ENCODE data around the gene PHKA2.

Gene PHKA2

DNA sequence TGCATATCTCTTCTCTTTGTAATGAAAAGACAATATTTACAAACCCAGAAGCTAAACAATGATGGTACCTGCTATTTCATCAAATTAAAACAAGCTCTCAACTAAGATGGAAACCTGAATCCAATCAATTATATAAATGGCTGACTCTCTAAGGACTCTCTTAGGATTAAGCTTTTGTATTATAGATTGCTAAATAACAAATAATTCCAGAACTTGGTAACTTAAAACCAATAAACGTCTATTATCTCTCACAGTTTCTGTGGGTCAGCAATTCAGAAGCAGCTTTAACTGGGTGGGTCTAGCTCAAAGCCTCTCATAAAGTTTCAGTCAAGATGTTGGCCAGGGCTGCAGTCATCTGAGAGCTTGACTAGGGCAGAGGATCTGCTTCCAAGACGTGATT is 12.4 kb downstream of the PHKA2 start:
- DNase-seq, result no peak

DNA sequence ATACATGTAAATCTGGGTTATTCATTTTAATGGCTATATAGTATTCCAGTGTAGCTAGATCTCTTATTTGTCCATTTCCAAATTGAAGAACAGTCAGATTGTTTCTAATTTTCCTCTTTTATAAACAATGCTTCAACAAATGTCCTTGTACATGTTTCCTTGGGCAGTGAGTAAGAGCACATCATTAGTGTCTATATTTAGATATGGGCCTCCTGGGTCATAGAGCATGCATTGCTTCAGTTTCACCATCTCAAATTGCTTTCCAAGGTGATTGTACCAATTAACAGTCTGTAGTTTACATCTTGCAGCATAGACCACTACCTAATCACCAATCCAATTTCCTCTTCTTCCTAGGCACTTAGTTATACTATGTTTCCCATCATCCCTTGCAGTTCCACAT is 13.4 kb downstream of the PHKA2 start:
- DNase-seq, result no peak

DNA sequence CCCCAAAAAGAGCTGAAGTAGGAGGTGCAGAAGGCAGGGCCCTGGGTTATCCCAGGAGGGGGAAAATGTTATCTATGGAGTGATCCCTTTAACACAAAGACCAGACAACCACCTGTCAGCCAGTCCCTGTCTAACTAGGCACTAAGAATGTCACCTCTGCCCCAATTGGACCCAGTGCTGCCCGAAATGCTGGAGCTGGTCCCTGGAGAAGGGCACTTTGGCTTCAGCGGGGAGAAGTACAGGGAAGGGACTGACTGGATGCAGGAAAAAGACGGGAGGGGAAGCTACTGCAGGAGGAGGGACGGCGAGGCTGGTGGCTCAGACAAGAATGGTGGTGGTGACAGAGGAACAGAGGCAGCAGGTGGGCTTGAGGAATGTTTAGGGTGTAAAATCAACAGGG is 17.3 kb downstream of the PHKA2 start:
- no peak for DNase-seq

DNA sequence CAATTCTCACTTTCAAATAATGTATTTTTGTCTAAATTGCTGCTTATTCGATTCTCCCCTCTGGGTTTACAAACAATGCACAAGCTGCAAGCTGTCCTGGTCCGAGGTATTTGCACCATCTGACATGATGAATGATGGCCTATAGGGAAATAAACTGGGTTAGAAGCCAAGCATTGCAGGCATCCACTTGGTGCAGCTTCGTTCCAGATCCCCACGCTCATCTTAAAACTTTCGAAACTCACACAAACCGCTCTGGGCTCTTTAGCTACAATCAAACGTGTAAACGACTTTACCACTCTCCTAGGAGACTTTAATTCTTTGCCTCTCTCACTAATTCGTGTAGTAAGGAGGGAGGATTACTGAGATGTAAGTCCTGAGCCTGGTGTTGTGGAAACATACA is 19.0 kb downstream of the PHKA2 start:
- DNase-seq, result no peak

DNA sequence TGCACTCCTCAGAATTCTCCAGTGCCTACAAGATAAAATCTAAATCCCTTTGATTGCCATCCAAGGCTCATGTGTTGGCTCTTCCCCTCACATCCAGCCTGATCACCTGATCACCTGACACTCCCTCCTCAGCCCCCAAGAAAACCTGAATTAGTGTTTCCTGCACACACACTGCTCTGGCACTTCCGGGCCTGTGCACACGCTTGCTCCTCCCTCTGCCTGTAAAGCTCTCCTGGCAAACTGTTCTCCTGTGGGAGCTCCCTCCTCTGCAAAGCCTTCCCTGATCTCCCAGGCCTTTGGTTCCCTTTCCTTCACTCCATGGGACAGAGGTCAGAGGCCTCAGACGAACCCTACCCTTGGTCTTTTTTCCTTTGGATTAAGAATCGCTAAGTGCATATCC is 19.9 kb downstream of the PHKA2 start:
- no peak for DNase-seq

DNA sequence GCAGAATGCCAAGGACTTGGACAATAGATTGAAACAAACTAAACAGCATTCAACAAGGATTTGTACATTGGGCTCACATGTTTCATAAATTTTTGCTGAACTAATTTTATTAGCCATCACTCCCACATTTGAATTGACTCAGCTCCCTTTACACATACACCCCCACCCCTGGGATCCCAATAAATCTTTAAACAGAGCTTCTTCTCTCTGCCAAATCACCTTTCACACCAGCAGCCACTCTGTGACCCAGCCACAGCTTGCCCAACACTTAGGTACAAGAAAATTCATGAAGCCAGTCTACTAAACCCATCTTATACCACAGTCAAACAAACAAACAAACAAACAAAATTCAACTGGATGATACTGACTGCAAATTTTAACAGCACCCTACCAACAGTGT is 21.6 kb downstream of the PHKA2 start:
- DNase-seq, result no peak

DNA sequence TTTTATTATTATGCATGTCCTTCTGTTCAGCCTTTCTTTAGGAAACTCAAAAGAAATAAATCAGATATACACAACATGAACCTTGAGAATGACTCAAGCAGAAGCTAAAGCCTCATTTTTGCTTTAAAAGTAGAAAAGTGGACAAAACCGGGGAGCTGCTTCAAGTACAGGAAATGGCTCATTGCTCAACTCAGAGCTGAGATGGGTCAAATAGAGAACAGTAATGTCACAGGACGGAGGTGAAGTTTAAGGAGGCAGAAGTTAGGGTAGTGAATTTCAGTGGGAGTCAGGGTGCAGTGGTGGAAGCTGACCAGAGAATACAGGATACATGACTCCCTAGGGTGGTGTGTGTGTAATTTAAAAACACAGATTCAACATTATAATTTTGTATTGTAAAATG is 22.2 kb downstream of the PHKA2 start:
- no peak for DNase-seq

DNA sequence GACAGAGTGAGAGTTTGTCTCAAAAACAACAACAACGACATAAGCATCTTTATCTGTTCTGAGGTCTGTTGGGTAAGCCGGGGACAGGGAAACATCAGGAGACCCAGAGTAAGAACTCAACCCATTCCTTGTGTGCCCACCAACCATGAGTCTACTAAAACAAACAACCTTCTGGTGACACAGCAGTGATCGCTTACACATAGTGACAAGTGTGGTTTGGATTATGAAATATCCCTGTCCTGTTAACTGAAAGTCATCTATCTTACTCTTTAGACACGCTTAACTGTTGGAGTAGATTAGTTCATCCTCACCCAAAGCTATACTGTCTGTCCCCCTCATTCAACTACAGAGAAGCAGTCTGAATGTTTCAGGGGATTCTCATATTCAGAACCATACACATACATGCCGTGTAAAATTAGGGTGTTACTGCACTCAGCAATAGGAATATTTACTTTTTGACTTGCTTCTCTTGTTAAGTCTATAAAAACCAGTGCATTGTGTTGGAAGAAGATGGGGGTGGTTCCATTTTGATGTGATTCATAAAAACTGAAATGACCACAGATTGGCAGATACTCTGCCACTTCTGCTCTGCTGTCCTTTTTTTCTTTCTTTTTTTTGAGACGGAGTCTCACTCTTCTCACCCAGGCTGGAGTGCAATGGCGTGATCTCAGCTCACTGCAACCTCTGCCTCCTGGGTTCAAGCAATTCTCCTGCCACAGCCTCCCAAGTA is 27.4 kb downstream of the PHKA2 start:
- DNase-seq, result no peak

DNA sequence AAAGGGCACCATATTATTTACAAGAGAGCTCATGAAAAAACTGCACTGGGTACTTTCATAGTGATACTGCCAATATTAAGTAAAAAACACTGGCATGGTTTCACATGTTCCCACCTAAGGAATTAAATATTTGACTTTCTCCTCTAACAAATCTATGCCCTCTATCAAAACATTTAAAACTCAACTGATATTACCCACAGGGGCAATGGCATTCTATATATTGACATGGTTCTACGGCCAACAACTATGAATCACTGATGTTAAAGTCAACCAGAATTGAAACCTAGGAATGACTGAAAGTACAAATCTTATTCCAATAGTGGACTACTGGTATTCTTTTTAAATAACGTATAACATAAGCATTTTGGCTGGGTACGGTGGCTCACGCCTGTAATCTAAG is 28.2 kb downstream of the PHKA2 start:
- no peak for DNase-seq

DNA sequence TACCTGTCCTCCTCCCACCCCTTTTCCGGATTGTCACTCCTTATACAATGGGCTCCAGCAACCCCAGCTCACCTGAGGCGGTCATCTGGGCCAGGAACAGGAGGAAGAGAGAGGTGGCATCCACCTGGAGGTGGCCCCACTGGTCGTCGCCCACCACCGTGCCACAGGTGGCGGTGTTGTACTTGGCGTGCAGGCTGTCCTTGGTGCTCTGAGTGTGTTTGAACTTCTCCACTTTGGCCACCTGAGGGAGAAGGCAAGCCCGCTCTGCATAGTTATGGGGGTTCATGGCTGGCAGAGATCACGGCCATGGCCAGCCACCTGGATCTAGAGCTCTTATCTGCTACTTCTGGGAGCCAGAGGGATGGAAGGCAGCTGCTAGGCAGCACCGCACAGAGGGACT is 32.9 kb downstream of the PHKA2 start:
- DNase-seq, result no peak

DNA sequence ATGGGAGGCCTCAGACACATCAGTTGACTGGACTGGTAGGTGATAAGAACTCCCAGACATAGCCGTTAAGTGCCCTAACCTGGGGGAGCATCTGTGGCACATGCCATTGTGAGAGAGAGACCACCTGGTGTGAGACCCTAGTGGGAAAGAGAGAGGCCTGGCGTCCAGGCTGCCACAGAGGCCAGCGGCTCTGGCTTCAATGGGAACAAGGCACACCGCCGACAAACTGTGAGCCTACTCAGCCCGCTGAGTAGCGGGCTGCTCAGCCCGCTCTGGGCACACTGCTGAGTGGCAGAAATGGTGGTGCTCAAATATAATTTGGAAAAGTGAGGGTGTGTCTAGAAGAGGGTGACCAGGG is 34.0 kb downstream of the PHKA2 start:
- no peak for DNase-seq

DNA sequence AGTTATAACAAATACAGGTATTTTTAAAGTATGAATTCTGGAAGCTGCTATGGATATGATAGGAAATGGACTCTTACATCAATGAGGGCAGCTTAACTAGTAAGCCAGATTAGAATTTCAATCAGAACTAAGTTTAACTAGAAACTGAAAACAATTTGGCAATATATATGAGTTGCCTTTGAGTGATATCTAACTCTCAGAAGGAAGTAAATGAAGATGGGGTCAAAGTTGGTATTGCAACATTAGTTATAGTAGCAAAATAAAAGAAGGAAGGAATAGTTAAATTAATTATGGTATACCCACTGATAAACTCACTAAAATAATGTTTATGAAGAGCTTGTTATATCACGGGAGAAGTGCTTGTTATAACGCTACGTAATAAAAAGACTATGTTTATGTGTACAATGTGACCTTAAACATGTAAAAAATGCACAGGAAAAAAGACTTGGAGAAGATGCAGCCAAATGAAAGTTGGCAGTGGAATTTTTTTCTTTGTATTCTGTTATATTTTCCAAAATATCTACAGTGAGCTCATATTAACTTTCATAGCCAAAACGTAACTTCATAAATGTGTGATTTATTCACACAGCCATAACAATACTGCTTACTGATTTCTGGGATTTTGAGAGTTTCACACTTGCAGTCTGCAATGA is 34.5 kb downstream of the PHKA2 start:
- DNase-seq, result no peak

DNA sequence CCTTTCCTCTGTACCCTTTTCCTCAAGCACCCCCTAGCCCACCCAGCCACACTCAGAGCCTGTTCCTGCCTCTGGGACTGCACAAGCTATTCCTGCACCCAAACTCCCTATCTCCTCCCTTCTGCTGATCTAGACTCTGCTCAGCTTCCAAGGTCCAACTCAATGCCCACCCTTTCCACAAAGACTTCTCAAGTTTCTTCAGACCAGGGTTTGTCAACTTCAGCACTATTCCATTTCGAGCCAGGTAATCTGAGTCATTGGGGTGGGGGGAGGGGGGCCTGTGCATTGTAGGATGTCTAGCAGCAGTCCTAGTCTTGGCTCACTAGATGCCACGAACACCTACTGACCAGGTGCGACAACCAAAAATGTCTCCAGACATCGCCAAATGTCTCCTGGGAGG is 37.3 kb downstream of the PHKA2 start:
- DNase-seq, result no peak

DNA sequence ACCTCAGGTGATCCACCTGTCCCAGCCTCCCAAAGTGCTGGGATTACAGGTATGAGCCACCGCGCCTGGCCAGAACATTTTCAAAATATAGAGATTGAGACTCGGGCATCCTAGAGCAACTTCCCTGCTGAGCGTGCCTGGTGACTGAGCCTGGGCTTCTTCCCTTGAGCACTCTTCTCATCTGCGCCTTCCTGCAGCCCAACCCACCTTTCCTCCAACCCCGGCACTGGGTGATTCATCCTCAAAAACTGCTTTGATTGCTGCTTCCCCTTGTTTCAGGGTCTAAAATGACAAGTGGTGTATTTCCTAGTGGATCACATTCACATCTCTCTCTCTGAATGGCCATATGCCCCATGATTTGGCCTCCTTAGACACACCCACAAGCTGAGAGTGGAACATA is 37.8 kb downstream of the PHKA2 start:
- no peak for DNase-seq

DNA sequence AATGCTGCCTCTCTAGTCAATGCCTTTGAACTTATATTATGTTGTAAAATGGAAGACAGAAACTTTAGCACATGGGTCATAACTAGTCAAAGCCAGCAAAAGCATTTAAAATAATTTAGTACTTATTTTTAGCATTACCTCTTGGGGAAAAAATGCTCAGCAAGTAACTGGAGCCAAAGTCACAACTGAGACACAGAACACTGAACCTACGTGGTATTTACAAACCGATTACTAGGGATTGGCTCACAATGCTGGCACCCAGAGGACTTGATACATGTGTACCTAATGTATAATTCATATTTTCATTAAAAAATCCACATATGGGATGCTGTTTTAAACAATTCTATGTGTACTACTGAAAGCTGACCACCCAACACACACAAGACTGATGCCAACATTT is 38.4 kb downstream of the PHKA2 start:
- no peak for DNase-seq

DNA sequence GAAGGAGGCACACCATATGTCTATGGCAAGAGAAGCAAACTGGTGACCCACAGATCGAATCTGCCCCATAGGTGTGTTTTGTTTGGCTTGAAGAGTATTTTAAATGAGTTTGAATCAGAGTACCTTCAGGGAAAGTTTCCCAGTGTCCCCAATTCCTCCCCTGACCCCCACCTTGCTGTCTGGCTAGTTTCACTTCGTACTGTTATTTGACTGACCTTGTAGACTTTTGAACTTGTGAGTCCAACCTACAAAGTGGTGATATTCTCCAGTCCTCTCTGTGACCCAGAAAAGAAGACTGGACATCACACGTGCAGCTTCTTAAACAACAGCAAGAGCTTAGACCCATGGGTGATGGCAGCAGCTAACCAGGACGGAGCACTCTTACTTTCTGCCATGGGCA is 39.4 kb downstream of the PHKA2 start:
- no peak for DNase-seq

DNA sequence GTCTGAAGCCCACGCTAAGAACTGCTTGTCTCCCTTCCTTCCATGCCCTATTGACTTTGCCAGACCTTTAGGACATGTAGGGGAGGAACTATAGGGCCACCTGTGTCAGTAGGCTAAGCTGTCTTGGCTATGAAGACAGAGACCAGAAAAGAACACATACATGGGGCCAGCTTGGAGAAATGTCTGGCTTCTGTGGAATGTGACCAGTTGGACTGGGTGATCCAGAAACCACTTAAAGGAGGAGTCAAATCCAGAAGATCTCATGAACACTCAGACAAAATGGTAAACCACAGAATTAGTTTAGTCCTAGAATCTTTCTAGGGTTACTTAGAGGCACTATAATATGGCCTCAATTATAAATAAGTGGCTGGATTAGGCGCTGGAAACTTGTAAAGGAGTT is 42.0 kb downstream of the PHKA2 start:
- DNase-seq, result no peak

DNA sequence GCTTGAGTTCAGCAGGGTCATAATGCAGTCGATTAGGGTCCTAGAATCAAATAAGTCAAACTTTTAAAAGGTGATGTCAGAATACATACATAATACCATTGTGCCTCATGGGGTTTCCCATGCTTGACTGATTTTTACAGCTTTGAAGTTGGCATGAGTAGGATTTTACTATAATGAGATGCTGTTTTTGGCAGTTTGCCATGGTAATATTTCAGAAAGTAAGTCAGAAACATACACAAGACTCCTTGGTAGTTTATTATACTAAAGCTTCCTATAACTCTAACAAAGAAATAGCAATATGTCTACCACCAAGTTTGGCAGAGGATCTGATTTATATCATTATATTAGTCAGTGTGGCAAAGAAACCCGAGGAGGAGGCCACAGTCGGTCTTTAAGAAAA is 45.2 kb downstream of the PHKA2 start:
- DNase-seq, result peak in 1 of 2 experiments; percentile 3

DNA sequence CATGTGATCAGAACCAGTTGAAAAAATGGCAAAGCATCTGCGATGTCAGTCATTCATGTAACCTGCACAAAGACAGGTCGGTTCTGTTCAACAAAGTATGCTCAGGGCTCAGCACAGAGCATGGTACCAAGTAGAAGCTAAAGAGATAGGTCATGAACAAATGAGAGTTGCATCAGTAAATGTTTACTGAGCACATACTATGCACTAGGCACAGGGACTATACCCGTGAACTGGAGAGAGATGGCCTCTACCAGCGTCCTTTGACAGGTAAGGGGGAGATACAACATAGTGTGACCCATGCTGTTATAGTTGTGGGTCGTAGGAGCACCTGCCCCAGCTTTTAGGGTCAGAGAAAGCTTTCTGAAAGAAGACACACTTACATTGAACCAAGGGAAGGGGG is 46.7 kb downstream of the PHKA2 start:
- DNase-seq, result no peak

DNA sequence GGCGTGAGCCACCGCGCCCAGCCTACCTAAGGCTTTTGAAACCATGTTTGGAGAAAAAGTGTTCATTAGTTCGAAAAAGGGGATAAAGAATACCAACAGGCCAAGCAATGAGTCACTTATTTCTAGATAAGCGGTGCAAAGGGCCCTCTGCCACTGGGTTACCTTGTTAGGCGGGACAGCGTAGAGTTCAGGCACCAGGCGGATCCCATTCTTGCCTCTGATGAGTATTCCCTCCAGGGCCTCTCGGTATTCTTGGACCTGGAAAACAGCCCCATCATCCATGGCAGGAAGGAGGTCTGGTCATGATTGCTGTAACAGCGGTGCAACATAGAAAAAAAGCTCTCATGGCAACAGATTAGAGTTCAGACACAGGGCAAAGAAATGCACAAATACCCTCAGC is 48.0 kb downstream of the PHKA2 start:
- no peak for DNase-seq

DNA sequence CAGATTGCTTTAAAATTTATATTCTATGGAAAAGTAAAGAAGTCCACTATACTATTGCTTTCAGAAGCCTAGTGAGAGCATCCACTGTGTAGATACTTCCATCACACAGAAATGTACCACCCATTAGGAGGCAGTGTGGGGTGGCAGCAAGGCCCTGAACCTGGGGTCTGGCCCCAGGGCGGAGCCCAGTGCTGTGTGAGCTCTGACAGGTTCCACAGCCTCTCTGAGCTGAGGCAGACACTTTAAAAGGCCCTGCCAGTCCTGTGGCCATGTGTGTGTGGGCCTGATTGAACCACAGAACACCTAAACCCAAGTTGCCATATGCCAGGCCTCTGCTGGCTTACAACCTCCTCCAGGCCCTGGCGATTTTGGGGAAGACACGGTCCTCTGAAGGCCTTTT is 49.2 kb downstream of the PHKA2 start:
- no peak for DNase-seq

DNA sequence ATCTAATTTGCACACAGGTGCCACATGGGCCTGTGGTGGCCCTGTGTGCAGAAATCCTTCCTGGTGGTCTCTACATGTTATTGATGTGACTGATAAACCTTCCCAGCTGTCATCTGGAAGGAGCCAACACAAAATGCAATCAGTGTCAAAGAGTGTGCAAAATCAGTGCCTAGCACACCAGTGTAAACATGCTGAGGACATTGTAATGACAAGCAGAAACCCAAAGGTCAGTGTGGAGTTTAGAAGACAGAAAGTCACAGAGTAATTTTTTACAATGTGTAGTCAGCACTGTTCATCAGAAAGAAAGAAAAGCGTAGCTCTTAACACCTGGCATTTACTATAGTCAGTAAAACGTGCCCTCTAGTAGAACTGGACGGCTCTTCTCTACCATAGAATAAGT is 50.3 kb downstream of the PHKA2 start:
- no peak for DNase-seq

DNA sequence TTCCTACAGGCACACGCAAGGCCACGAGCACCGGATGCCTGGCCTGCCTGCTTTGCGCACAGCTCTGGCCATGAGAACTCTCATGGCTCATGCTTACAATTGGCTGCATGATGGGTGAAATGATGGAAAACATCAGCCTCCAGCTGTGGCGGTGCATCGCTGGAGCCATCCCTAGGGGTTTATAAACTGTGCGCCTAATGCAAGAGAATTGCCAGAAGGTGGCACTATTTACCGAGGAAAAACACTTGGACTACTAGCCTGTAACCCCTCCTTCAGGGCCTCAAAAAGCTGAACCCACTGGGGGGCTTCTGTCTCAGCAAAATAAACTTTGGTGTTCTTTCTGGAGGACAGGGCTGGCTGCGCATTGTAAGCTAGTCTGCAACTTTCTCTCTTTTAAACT is 51.9 kb downstream of the PHKA2 start:
- DNase-seq, result peak; percentile 0 to 51

DNA sequence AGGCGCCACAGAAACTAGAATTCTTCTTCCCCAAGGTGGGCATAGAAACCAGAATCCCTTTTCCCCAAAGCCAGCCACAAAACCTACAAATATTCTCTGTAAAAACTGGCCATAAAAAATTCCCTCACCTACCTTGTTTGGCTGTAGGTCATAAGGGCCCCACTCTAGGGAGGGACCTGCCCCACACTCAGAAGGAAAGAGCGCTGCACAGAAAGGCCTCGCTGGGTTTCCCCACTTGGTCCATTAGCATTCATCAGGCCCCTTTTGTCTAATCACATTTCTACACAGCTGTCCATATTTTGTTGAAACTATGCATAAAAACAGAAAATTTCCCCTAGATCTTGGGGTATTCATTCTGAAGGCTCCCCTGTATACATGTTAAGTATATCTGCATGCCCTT is 54.1 kb downstream of the PHKA2 start:
- DNase-seq, result no peak

DNA sequence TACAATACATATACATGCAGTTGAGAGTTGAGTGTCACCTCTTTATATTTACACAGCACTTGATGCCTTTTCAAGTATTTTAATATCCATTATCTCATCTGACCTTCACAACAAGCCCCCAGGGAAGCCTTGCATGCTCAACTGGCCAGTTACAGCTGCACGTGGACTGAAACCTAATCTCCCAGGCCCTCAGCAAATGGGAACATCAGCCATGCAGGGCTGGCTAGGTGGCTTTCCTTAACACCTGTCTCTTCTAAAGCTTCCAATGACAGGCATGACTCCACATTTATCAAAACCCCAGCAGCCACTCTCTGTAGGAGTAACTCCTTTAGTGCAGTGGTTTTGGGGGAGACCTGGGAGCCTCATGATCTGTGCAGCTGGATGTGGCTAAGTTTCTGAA is 56.4 kb downstream of the PHKA2 start:
- peak; percentile 52 to 69 for DNase-seq
